HG03571 (cell line): Measurements from ENCODE around the gene ZNF578.
"Not testable (repeated sequence)": the region's sequence is repeated elsewhere in the genome, so short reads cannot be mapped to it uniquely, and the experiment has no call there.

Source experiments
- ATAC-seq: cut with Tn5 transposase; IDR thresholded peaks from one replicate; pipeline ENCODE4 v1.9.1; 2021; ENCODE audit not compliant: unreplicated experiment

The ZNF578 gene

GRCh38 chr19:52453324-52454094 lies at the start of gene ZNF578:
Gene ZNF578 (plus strand): TSS chr19:52453553. CDS start chr19:52501846, 48,293 bp downstream.
- no peak for ATAC-seq

- no peak for ATAC-seq
Measured at GRCh38 chr19:52410276-52410675, 43.1 kb upstream of the ZNF578 start.

- no peak for ATAC-seq
Measured at GRCh38 chr19:52415711-52416110, 37.6 kb upstream of the ZNF578 start.

GRCh38 chr19:52428937-52429336 lies 24.4 kb upstream of the ZNF578 start, which contains the start of gene ZNF534:
Gene ZNF534 (plus strand): TSS chr19:52429148. CDS start chr19:52431475, 2,327 bp downstream.
- no peak for ATAC-seq

- no peak for ATAC-seq
Measured at GRCh38 chr19:52442179-52442578, 11.2 kb upstream of the ZNF578 start.

- ATAC-seq: no peak
Measured at GRCh38 chr19:52444506-52444905, 8.8 kb upstream of the ZNF578 start.

GRCh38 chr19:52451241-52451640 lies 2.1 kb upstream of the ZNF578 start:
- no peak for ATAC-seq

- ATAC-seq: no peak
Measured at GRCh38 chr19:52464798-52465470, 11.6 kb downstream of the ZNF578 start.

GRCh38 chr19:52473655-52474350 lies 20.4 kb downstream of the ZNF578 start:
- ATAC-seq: no peak

- no peak for ATAC-seq
Measured at GRCh38 chr19:52474351-52475127, 21.2 kb downstream of the ZNF578 start.

- not testable (repeated sequence) for ATAC-seq
Measured at GRCh38 chr19:52484111-52484743, 30.9 kb downstream of the ZNF578 start.

- not testable (repeated sequence) for ATAC-seq
Measured at GRCh38 chr19:52485064-52485463, 31.7 kb downstream of the ZNF578 start.

GRCh38 chr19:52485561-52486240 lies 32.3 kb downstream of the ZNF578 start:
- ATAC-seq: not testable (repeated sequence)

- ATAC-seq: no peak
Measured at GRCh38 chr19:52492201-52492993, 39.0 kb downstream of the ZNF578 start.

GRCh38 chr19:52492994-52493470 lies 39.7 kb downstream of the ZNF578 start:
- no peak for ATAC-seq

- ATAC-seq: no peak
Measured at GRCh38 chr19:52494518-52494917, 41.2 kb downstream of the ZNF578 start.

GRCh38 chr19:52498571-52498970 lies 45.2 kb downstream of the ZNF578 start:
- no peak for ATAC-seq

GRCh38 chr19:52500474-52500873 lies 47.1 kb downstream of the ZNF578 start:
- not testable (repeated sequence) for ATAC-seq

- not testable (repeated sequence) for ATAC-seq
Measured at GRCh38 chr19:52500991-52501390, 47.6 kb downstream of the ZNF578 start.
